ENCODE data around the gene RSKR.

Gene RSKR

DNA sequence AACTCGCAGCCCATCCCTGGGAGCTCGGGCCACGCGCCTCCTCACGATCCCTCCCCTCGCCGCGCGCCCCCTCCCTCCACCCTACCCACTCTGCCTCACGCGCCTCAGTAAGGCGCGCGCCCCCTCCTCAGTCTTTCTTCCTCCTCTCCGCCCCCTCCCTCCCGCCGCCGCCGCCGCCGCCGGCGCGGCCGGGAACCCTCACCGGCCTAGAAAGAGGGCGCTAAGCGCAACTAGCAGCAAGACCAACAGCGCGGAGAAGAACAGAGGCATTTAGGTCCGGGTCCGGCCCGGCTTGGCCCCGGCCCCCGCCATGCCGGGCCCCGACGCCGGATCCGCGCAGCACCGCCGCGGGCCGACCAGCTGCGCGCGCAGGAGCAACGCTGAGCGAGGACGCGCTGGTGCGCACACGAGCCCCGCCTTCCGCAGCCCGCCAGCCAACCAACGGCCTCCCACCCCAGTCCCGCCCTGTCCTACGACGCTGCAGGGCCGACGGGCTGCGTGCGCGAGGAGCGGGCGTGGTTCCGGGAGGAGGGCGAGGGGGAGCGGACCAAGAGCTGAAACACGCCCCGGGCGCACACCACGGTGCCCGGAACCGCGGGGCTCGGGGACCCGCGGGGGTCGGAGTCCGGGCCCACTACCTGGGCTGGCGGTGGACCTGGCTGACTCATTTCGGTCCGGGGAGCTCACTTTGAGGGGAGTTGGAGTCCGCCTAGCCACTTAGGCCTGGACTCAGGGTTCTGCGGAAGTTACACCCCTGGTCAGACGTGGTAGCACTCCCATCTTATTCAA is 31.0 kb upstream of the RSKR start, which contains the start of gene BLTP2:
TSS of gene BLTP2 (minus strand) at position 372 of the 789 bp plus-strand sequence. CDS start at position 270, 102 bp downstream.
- DNase-seq = peak; percentile 95 to 97 (median 97)
- Histone ChIP-seq H3K27me3 (replicated peaks in 2 of 5; ENCODE audit: control insufficient read depth in 4 of 5, insufficient read depth in 5 of 5, low read length in 4 of 5) (no peaks in the 10 kb centered on the region), H3K4me3 (ENCODE audit: control insufficient read depth in 1 of 7, extremely low read depth in 1 of 7, insufficient read depth in 4 of 7, low read depth in 2 of 7, low read length in 6 of 7) (peak within 1 kb of the TSS; percentile 73 to 98 (median 96)), H3K4me1 (ENCODE audit: control extremely low read depth in 1 of 4, control insufficient read depth in 4 of 4, insufficient read depth in 4 of 4, low read length in 3 of 4) (peaks cover 18 to 35% (median 32%) of the 10 kb centered on the region in 4 experiments), H3K27ac (ENCODE audit: insufficient read depth in 1 of 2, low read depth in 1 of 2, low read length in 2 of 2, poor library complexity in 1 of 2, severe bottlenecking in 2 of 2) (peak within 1 kb of the TSS; percentile 61 to 90), H3K36me3 (ENCODE audit: control insufficient read depth in 4 of 4, insufficient read depth in 4 of 4, low read length in 3 of 4) (peaks cover 19 to 44% (median 34%) of the 10 kb centered on the region in 4 experiments), H3K9me3 (ENCODE audit: control extremely low read depth in 1 of 5, control insufficient read depth in 4 of 5, insufficient read depth in 2 of 5, low read depth in 1 of 5, low read length in 4 of 5) (no peaks in the 10 kb centered on the region)
- WGBS (ENCODE audit: insufficient coverage) = 0% methylated on average over 46 of the region's 89 CpGs
- CTCF ChIA-PET = interaction anchor here (0.7 to 6.3 kb wide), 8 partner anchors 12 to 33 kb away, joined by 3 to 41 read pairs (median 9); partner anchors contain the start of genes SDF2 and SUPT6H
- POLR2A ChIA-PET = interaction anchor here (0.6 to 4.1 kb wide), 4 partner anchors 18 to 745 kb away, joined by 3 to 31 read pairs (median 3); partner anchors contain the start of genes RPL23A, SDF2, SUPT6H and TAOK1

GRCh38 chr17:28643983-28644786 is 30.2 kb upstream of the RSKR start:
- H3K9me3 ChIP-seq (ENCODE audit: control extremely low read depth in 1 of 5, control insufficient read depth in 4 of 5, insufficient read depth in 2 of 5, low read depth in 1 of 5, low read length in 4 of 5) = no peaks in the 10 kb centered on the region
- no peaks in the 10 kb centered on the region for H3K27me3 ChIP-seq (replicated peaks in 2 of 5; ENCODE audit: control insufficient read depth in 4 of 5, insufficient read depth in 5 of 5, low read length in 4 of 5)
- ChIA-PET CTCF (interaction anchor here (0.9 to 6.3 kb wide), 8 partner anchors 10 to 33 kb away, joined by 3 to 41 read pairs (median 6); partner anchors contain the start of genes SDF2 and SUPT6H), POLR2A (interaction anchor here (0.6 to 4.1 kb wide), 4 partner anchors 19 to 76 kb away, joined by 3 to 31 read pairs (median 4); partner anchors contain the start of genes RPL23A, SDF2 and SUPT6H)
- WGBS (ENCODE audit: insufficient coverage) = 1% methylated on average over 10 of the region's 18 CpGs
- peak overlapping the region; percentile 37 to 90 for H3K27ac ChIP-seq (ENCODE audit: insufficient read depth in 1 of 2, low read depth in 1 of 2, low read length in 2 of 2, poor library complexity in 1 of 2, severe bottlenecking in 2 of 2)
- peak overlapping the region; percentile 73 to 98 (median 96) for H3K4me3 ChIP-seq (ENCODE audit: control insufficient read depth in 1 of 7, extremely low read depth in 1 of 7, insufficient read depth in 4 of 7, low read depth in 2 of 7, low read length in 6 of 7)
- DNase-seq = peak; percentile 72 to 84 (median 83)
- peaks cover 18 to 35% (median 32%) of the 10 kb centered on the region in 4 experiments for H3K4me1 ChIP-seq (ENCODE audit: control extremely low read depth in 1 of 4, control insufficient read depth in 4 of 4, insufficient read depth in 4 of 4, low read length in 3 of 4)
- H3K36me3 ChIP-seq (ENCODE audit: control insufficient read depth in 4 of 4, insufficient read depth in 4 of 4, low read length in 3 of 4) = peaks cover 24 to 52% (median 40%) of the 10 kb centered on the region in 4 experiments

DNA sequence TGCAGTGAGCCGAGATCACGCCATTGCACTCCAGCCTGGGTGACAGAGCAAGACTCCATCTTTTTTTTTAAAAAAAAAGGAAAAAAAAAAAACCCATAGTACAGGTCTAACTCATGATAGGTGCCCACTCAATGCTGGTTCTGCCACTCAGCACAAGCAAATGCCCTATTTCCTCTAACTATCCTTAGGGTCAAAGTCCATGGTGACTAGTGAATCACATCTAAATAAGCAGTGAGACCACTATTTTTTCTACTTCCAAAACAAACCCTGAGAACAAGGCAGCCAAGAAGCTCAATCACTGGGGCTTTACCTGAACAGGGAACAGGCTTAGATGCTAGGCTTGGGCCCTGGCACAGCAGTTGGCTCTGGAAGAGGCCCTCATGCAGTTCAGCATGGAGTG is 27.6 kb upstream of the RSKR start:
- ChIA-PET CTCF (interaction anchor here (6.0 to 6.3 kb wide), 2 partner anchors 20 to 35 kb away, joined by 36 to 41 read pairs; partner anchors contain the start of genes SDF2 and SUPT6H), POLR2A (no interaction called here)
- DNase-seq = no peak
- Histone ChIP-seq H3K27me3 (replicated peaks in 2 of 5; ENCODE audit: control insufficient read depth in 4 of 5, insufficient read depth in 5 of 5, low read length in 4 of 5) (no peaks in the 10 kb centered on the region), H3K4me1 (ENCODE audit: control extremely low read depth in 1 of 4, control insufficient read depth in 4 of 4, insufficient read depth in 4 of 4, low read length in 3 of 4) (peaks cover 18 to 32% (median 27%) of the 10 kb centered on the region in 4 experiments), H3K27ac (ENCODE audit: insufficient read depth in 1 of 2, low read depth in 1 of 2, low read length in 2 of 2, poor library complexity in 1 of 2, severe bottlenecking in 2 of 2) (peak overlapping the region in 1 of 2 experiments; percentile 16), H3K4me3 (ENCODE audit: control insufficient read depth in 1 of 7, extremely low read depth in 1 of 7, insufficient read depth in 4 of 7, low read depth in 2 of 7, low read length in 6 of 7) (no peak overlapping the region), H3K9me3 (ENCODE audit: control extremely low read depth in 1 of 5, control insufficient read depth in 4 of 5, insufficient read depth in 2 of 5, low read depth in 1 of 5, low read length in 4 of 5) (no peaks in the 10 kb centered on the region), H3K36me3 (ENCODE audit: control insufficient read depth in 4 of 4, insufficient read depth in 4 of 4, low read length in 3 of 4) (peaks cover 42 to 69% (median 59%) of the 10 kb centered on the region in 4 experiments)
- no CpG with 5 or more reads among the region's 2 CpGs for WGBS (ENCODE audit: insufficient coverage)

GRCh38 chr17:28635506-28635905 is 21.5 kb upstream of the RSKR start:
- peaks cover 61 to 97% (median 87%) of the 10 kb centered on the region in 4 experiments for H3K36me3 ChIP-seq (ENCODE audit: control insufficient read depth in 4 of 4, insufficient read depth in 4 of 4, low read length in 3 of 4)

GRCh38 chr17:28634206-28634865 is 20.4 kb upstream of the RSKR start:
- H3K36me3 ChIP-seq (ENCODE audit: control insufficient read depth in 4 of 4, insufficient read depth in 4 of 4, low read length in 3 of 4) = peaks cover 53 to 97% (median 82%) of the 10 kb centered on the region in 4 experiments
- H3K4me1 ChIP-seq (ENCODE audit: control extremely low read depth in 1 of 4, control insufficient read depth in 4 of 4, insufficient read depth in 4 of 4, low read length in 3 of 4) = no peaks in the 10 kb centered on the region
- H3K27me3 ChIP-seq (replicated peaks in 2 of 5; ENCODE audit: control insufficient read depth in 4 of 5, insufficient read depth in 5 of 5, low read length in 4 of 5) = no peaks in the 10 kb centered on the region
- POLR2A ChIA-PET = interaction anchor here (0.6 kb wide), 1 partner anchor 13 kb away, joined by 4 read pairs; no protein-coding TSS in a partner anchor
- no peak for DNase-seq
- no peaks in the 10 kb centered on the region for H3K9me3 ChIP-seq (ENCODE audit: control extremely low read depth in 1 of 5, control insufficient read depth in 4 of 5, insufficient read depth in 2 of 5, low read depth in 1 of 5, low read length in 4 of 5)
- WGBS (ENCODE audit: insufficient coverage) = 95% methylated on average over 11 of the region's 14 CpGs
- no peak overlapping the region for H3K27ac ChIP-seq (ENCODE audit: insufficient read depth in 1 of 2, low read depth in 1 of 2, low read length in 2 of 2, poor library complexity in 1 of 2, severe bottlenecking in 2 of 2)
- no peak overlapping the region for H3K4me3 ChIP-seq (ENCODE audit: control insufficient read depth in 1 of 7, extremely low read depth in 1 of 7, insufficient read depth in 4 of 7, low read depth in 2 of 7, low read length in 6 of 7)
- CTCF ChIA-PET = interaction anchor here (0.6 to 1.9 kb wide), 6 partner anchors 9 to 93 kb away, joined by 3 to 6 read pairs (median 4); no protein-coding TSS in a partner anchor

More at GRCh38 chr17:28635506-28635905, 21.5 kb upstream of the RSKR start:
- Histone ChIP-seq H3K4me1 (ENCODE audit: control extremely low read depth in 1 of 4, control insufficient read depth in 4 of 4, insufficient read depth in 4 of 4, low read length in 3 of 4) (no peaks in the 10 kb centered on the region), H3K27ac (ENCODE audit: insufficient read depth in 1 of 2, low read depth in 1 of 2, low read length in 2 of 2, poor library complexity in 1 of 2, severe bottlenecking in 2 of 2) (no peak overlapping the region), H3K4me3 (ENCODE audit: control insufficient read depth in 1 of 7, extremely low read depth in 1 of 7, insufficient read depth in 4 of 7, low read depth in 2 of 7, low read length in 6 of 7) (no peak overlapping the region), H3K9me3 (ENCODE audit: control extremely low read depth in 1 of 5, control insufficient read depth in 4 of 5, insufficient read depth in 2 of 5, low read depth in 1 of 5, low read length in 4 of 5) (no peaks in the 10 kb centered on the region), H3K27me3 (replicated peaks in 2 of 5; ENCODE audit: control insufficient read depth in 4 of 5, insufficient read depth in 5 of 5, low read length in 4 of 5) (no peaks in the 10 kb centered on the region)
- DNase-seq = no peak
- ChIA-PET CTCF (interaction anchor here (1.5 to 1.9 kb wide), 3 partner anchors 8 to 19 kb away, joined by 4 to 6 read pairs (median 5); no protein-coding TSS in a partner anchor), POLR2A (interaction anchor here (0.6 kb wide), 1 partner anchor 14 kb away, joined by 4 read pairs; no protein-coding TSS in a partner anchor)
- WGBS (ENCODE audit: insufficient coverage) = 92% methylated on average over 1 of the region's 1 CpG

GRCh38 chr17:28626818-28627217 is 12.8 kb upstream of the RSKR start:
- Histone ChIP-seq H3K27me3 (replicated peaks in 2 of 5; ENCODE audit: control insufficient read depth in 4 of 5, insufficient read depth in 5 of 5, low read length in 4 of 5) (no peaks in the 10 kb centered on the region), H3K27ac (ENCODE audit: insufficient read depth in 1 of 2, low read depth in 1 of 2, low read length in 2 of 2, poor library complexity in 1 of 2, severe bottlenecking in 2 of 2) (no peak overlapping the region), H3K36me3 (ENCODE audit: control insufficient read depth in 4 of 4, insufficient read depth in 4 of 4, low read length in 3 of 4) (peaks cover 30 to 88% (median 59%) of the 10 kb centered on the region in 4 experiments), H3K4me3 (ENCODE audit: control insufficient read depth in 1 of 7, extremely low read depth in 1 of 7, insufficient read depth in 4 of 7, low read depth in 2 of 7, low read length in 6 of 7) (no peak overlapping the region), H3K4me1 (ENCODE audit: control extremely low read depth in 1 of 4, control insufficient read depth in 4 of 4, insufficient read depth in 4 of 4, low read length in 3 of 4) (no peaks in the 10 kb centered on the region), H3K9me3 (ENCODE audit: control extremely low read depth in 1 of 5, control insufficient read depth in 4 of 5, insufficient read depth in 2 of 5, low read depth in 1 of 5, low read length in 4 of 5) (no peaks in the 10 kb centered on the region)
- ChIA-PET POLR2A (no interaction called here), CTCF (no interaction called here)
- DNase-seq = no peak
- WGBS (ENCODE audit: insufficient coverage) = 98% methylated on average over 4 of the region's 4 CpGs
